GM15510 (cell line): ENCODE results near the gene PTCH2.

Experiments
- POLR2A ChIP-seq: IDR thresholded peaks from 3 replicates; pipeline ENCODE4 v1.6.1; 2011; ENCODE audit warnings: borderline replicate concordance; ENCODE audit not compliant: insufficient read length; ENCODE audit errors: extremely low read depth

Gene PTCH2

DNA sequence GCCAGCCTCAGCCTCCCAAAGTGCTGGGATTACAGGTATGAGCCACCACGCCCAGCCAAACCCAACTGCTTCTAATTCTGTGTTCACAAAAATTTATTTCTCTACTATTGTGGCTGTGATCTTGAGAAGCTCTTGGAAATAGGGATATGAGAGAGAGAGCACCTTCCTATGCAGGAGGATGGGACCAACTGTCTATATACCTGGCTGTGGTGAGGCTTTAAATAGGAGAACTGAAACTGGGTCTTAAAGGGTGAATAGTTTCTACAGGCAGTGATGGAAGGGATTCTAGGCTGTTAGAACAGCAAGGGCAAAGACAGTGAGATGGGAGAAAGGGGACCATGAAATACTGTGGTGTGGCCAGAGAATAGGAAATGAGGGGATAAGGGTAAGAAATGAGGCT, 8.3 kb upstream of the PTCH2 start:
- no peak for TF ChIP-seq POLR2A

DNA sequence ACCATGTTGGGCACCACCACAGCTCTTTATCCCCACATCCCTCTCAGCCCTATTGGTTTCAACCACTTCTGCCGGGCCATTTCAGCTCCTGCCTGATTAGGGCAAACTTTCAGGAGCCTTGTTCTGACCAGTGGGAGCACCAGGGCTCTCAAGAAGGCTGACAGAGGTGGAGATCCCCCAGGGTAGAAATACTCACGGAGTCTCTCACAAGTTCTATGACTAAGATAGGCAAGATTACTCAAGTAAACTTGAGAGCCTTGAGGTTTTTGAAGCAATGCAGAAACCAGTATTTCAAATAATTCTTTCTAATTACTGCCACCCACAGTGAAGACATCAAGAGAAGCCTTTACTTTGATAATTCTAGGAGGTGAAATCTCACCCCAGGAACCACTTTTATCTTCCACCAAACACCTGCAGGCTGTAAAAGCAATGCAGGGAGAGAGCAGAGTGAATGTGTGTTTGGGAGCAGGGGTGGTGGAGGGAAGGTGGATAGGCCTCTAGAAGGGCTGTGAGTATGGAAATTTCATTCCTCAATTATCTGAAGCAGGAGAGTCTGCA, 6.6 kb upstream of the PTCH2 start:
- no peak for TF ChIP-seq POLR2A

GRCh38 chr1:44848456-44849181, 5.6 kb upstream of the PTCH2 start:
- TF ChIP-seq POLR2A = no peak

- TF ChIP-seq POLR2A = no peak
Observed at GRCh38 chr1:44847845-44848244, 4.8 kb upstream of the PTCH2 start.

DNA sequence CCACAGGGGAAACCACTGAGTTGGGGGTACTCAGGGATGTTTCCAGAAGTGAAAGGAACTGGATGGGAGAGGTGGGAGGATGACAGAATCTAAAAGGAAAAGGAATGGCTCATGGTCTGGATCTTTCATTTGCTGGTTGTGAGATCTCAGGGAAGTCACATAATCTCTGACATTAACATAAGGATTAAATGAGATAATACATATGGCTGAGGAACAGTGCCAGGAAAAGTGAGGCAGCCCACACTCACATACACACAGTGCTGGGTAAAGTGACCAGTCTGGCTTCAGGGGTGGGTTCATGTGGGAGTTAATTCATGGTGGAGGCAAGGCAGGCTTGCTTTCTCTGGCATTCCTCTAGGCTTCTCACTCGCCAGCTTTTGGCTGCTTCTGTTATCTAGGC, 3.9 kb upstream of the PTCH2 start:
- TF ChIP-seq POLR2A = no peak

GRCh38 chr1:44842486-44842861, 579 bp downstream of the PTCH2 start:
- TF ChIP-seq POLR2A = no peak

DNA sequence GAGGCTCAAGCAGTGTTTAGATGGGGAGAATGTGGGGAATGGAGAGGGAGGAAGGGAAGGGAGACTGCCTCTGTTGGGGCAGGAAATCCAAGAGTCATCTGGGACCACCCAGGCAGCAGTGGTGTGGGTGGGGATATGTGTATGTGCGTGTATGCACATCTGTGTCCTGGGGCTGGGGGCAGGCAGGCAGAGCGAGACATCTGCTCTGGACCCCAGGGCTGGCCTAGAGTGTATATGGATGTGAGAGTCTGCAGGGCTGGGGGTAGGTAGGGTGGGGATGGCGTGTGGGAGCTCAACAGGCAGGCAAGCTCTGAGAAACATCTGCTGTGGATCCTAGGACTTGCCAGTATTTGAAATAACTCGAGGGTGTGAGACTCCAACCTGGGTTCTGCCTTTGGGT, 3.5 kb downstream of the PTCH2 start:
- TF ChIP-seq POLR2A = no peak

- TF ChIP-seq POLR2A = no peak
Observed at GRCh38 chr1:44835738-44836675, 7.0 kb downstream of the PTCH2 start.

GRCh38 chr1:44834328-44834727, 8.7 kb downstream of the PTCH2 start:
- no peak for TF ChIP-seq POLR2A

- no peak for TF ChIP-seq POLR2A
Observed at GRCh38 chr1:44832056-44832705, 10.9 kb downstream of the PTCH2 start.

- no peak for TF ChIP-seq POLR2A
Observed at GRCh38 chr1:44831516-44831915, 11.5 kb downstream of the PTCH2 start.

- no peak for TF ChIP-seq POLR2A
Observed at GRCh38 chr1:44830900-44831304, 12.2 kb downstream of the PTCH2 start.

GRCh38 chr1:44829506-44830384, 13.3 kb downstream of the PTCH2 start:
- no peak for TF ChIP-seq POLR2A

DNA sequence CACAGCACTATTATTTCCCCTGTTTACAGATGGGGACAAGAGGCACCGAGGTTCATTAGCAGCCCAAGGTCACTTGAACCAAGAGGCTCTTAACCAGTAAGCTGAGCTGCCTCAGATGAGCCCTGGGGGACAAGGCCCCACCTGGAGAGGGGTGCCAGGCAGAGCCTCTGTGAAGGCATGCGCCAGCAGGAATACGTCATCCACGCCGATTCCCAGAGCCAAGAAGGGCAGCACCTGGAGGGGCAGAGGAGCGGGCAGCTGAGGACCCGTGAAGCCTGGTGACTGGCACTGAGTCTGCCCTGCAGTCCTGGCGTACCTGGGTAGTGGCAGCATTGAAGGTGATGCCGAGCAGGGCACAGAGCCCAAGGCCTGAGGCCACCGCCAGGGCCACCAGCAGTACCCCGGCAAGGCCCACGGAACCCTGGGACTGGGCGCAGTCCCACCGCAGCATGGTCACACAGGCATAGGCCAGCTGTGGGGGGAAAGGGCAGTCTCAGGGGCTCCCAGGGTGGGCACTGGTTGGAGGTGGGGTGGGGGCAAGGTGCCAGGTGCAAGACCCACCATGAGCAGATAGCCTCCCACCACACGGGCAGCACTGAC, 14.1 kb downstream of the PTCH2 start:
- no peak for TF ChIP-seq POLR2A
